Neural progenitor cell (in vitro differentiated cells): ENCODE data around the gene C1orf21. TPM values are rescaled to one million over a fixed set of nuclear protein-coding genes. Genes with fewer than 3 reads are reported as not detected.

ENCODE experiments used
- DNase-seq: peaks from one replicate; pipeline ENCODE4 v3.0.0-alpha.2; 2016; ENCODE audit warnings: low spot score
- H2AFZ ChIP-seq: fragments of 200-600 bp; sonication (generic); replicated peaks from 2 replicates; pipeline ENCODE4 v1.6.1; 2016; ENCODE audit warnings: antibody characterized with exemption
- H3F3A ChIP-seq: fragments of 200-600 bp; sonication (generic); 2 replicates; pipeline ENCODE4 v1.6.1; 2016; ENCODE audit warnings: antibody characterized with exemption, low read depth
- H3K27ac ChIP-seq: fragments of 200-600 bp; sonication (generic); 2 replicates; pipeline ENCODE4 v1.5.1; 2016; ENCODE audit warnings: mild to moderate bottlenecking
- H3K27me3 ChIP-seq: fragments of 200-600 bp; sonication (generic); 2 replicates; pipeline ENCODE4 v1.6.1; 2016; ENCODE audit warnings: mild to moderate bottlenecking, moderate library complexity
- H3K36me3 ChIP-seq: fragments of 200-600 bp; sonication (generic); 2 replicates; pipeline ENCODE4 v1.5.1; 2016
- H3K4me1 ChIP-seq: fragments of 200-600 bp; sonication (generic); 2 replicates; pipeline ENCODE4 v1.6.1; 2016; ENCODE audit warnings: mixed run types
- H3K4me2 ChIP-seq: fragments of 200-600 bp; sonication (generic); 2 replicates; pipeline ENCODE4 v1.6.1; 2016
- H3K4me3 ChIP-seq: fragments of 200-600 bp; sonication (generic); 2 replicates; pipeline ENCODE4 v1.5.1; 2016
- H3K79me2 ChIP-seq: fragments of 200-600 bp; sonication (generic); 2 replicates; pipeline ENCODE4 v1.6.1; 2016; ENCODE audit warnings: low read depth
- H3K9ac ChIP-seq: fragments of 200-600 bp; sonication (generic); 2 replicates; pipeline ENCODE4 v1.6.1; 2016
- H3K9me3 ChIP-seq: fragments of 200-600 bp; sonication (generic); 2 replicates; pipeline ENCODE4 v1.5.1; 2016; ENCODE audit warnings: low read depth
- H4K20me1 ChIP-seq: fragments of 200-600 bp; sonication (generic); 2 replicates; pipeline ENCODE4 v1.6.1; 2016; ENCODE audit warnings: low read depth
- H3K27ac Mint-ChIP-seq: 3 replicates; pipeline ENCODE4 v1.8.0; 2021; ENCODE audit warnings: mixed read lengths
- H3K27me3 Mint-ChIP-seq: 2 replicates; pipeline ENCODE4 v1.8.0; 2022; ENCODE audit warnings: low read depth, mild to moderate bottlenecking, inconsistent platforms, moderate library complexity, mixed read lengths; ENCODE audit not compliant: insufficient read depth
- H3K36me3 Mint-ChIP-seq: 3 replicates; pipeline ENCODE4 v1.8.0; 2021; ENCODE audit warnings: mixed read lengths
- H3K4me1 Mint-ChIP-seq: 3 replicates; pipeline ENCODE4 v1.8.0; 2021; ENCODE audit warnings: mixed read lengths
- H3K4me3 Mint-ChIP-seq: 3 replicates; pipeline ENCODE4 v1.8.0; 2021; ENCODE audit warnings: mild to moderate bottlenecking, moderate library complexity, mixed read lengths
- H3K9me3 Mint-ChIP-seq: 3 replicates; pipeline ENCODE4 v1.8.0; 2020; ENCODE audit warnings: mixed read lengths
- CTCF ChIP-seq: fragments of 200-600 bp; sonication (generic); IDR thresholded peaks from 2 replicates; pipeline ENCODE4 v1.5.1; 2017; ENCODE audit warnings: antibody characterized with exemption, mild to moderate bottlenecking
- EZH2 ChIP-seq: fragments of 200-600 bp; sonication (generic); IDR thresholded peaks from 2 replicates; pipeline ENCODE4 v1.6.1; 2017; ENCODE audit warnings: antibody characterized with exemption, mild to moderate bottlenecking, moderate library complexity
- EZH2phosphoT487 ChIP-seq: fragments of 200-600 bp; sonication (generic); IDR thresholded peaks from 2 replicates; pipeline ENCODE4 v1.6.1; 2017; ENCODE audit warnings: antibody characterized with exemption
- total RNA-seq: library from RNA; depleted of rRNA; stranded (reverse); fragments of >200 nt; gene quantifications from 2 replicates; pipeline ENCODE4 v1.2.3, GENCODE V29; 2015; ENCODE audit warnings: low replicate concordance

C1orf21 gene
- total RNA-seq, 1 donor from 2014 or later: 117 TPM

GRCh38 chr1:184622136-184622823 is 235.5 kb downstream of the C1orf21 start:
- H3K27me3 ChIP-seq: no peaks in the 10 kb centered on the region
- no peak overlapping the region for H3K9ac ChIP-seq
- Mint-ChIP-seq H3K4me1 (no peaks in the 10 kb centered on the region), H3K27me3 (peaks cover 3% of the 10 kb centered on the region), H3K4me3 (no peak overlapping the region), H3K9me3 (no peaks in the 10 kb centered on the region), H3K27ac (no peak overlapping the region), H3K36me3 (peaks cover 12% of the 10 kb centered on the region)
- no peak overlapping the region for H3K4me2 ChIP-seq
- no peak overlapping the region for H3K4me3 ChIP-seq
- no peaks in the 10 kb centered on the region for H3K36me3 ChIP-seq
- peaks cover 4% of the 10 kb centered on the region for H3K4me1 ChIP-seq
- no peaks in the 10 kb centered on the region for H3K79me2 ChIP-seq
- no peaks in the 10 kb centered on the region for H3K9me3 ChIP-seq
- no peak overlapping the region for H3K27ac ChIP-seq
- TF ChIP-seq CTCF: no peak
- TF ChIP-seq EZH2phosphoT487: no peak
- TF ChIP-seq EZH2: no peak
- DNase-seq: no peak
- H4K20me1 ChIP-seq: no peaks in the 10 kb centered on the region
- no peaks in the 10 kb centered on the region for H3F3A ChIP-seq
- no peak overlapping the region for H2AFZ ChIP-seq

GRCh38 chr1:184623404-184623803 is 236.6 kb downstream of the C1orf21 start:
- Histone ChIP-seq H3K79me2 (no peaks in the 10 kb centered on the region), H3K9me3 (no peaks in the 10 kb centered on the region), H3F3A (no peaks in the 10 kb centered on the region), H3K9ac (no peak overlapping the region), H3K4me1 (peaks cover 4% of the 10 kb centered on the region), H3K27me3 (no peaks in the 10 kb centered on the region), H4K20me1 (no peaks in the 10 kb centered on the region), H3K36me3 (no peaks in the 10 kb centered on the region), H2AFZ (no peak overlapping the region), H3K4me2 (no peak overlapping the region), H3K4me3 (no peak overlapping the region), H3K27ac (no peak overlapping the region)
- Mint-ChIP-seq H3K4me3 (no peak overlapping the region), H3K27me3 (peaks cover 3% of the 10 kb centered on the region), H3K27ac (no peak overlapping the region), H3K4me1 (no peaks in the 10 kb centered on the region), H3K36me3 (peaks cover 12% of the 10 kb centered on the region), H3K9me3 (no peaks in the 10 kb centered on the region)
- TF ChIP-seq CTCF (no peak), EZH2phosphoT487 (no peak), EZH2 (no peak)
- no peak for DNase-seq

GRCh38 chr1:184624051-184624450 is 237.2 kb downstream of the C1orf21 start:
- H4K20me1 ChIP-seq: no peaks in the 10 kb centered on the region
- H3K4me2 ChIP-seq: no peak overlapping the region
- DNase-seq: no peak
- H3K9me3 ChIP-seq: no peaks in the 10 kb centered on the region
- no peak for TF ChIP-seq CTCF
- no peak for TF ChIP-seq EZH2
- TF ChIP-seq EZH2phosphoT487: no peak
- no peak overlapping the region for H3K9ac ChIP-seq
- peaks cover 4% of the 10 kb centered on the region for H3K4me1 ChIP-seq
- Mint-ChIP-seq H3K36me3 (peaks cover 12% of the 10 kb centered on the region), H3K4me1 (no peaks in the 10 kb centered on the region), H3K27ac (no peak overlapping the region), H3K9me3 (no peaks in the 10 kb centered on the region), H3K4me3 (no peak overlapping the region), H3K27me3 (peaks cover 3% of the 10 kb centered on the region)
- H2AFZ ChIP-seq: no peak overlapping the region
- no peak overlapping the region for H3K4me3 ChIP-seq
- no peaks in the 10 kb centered on the region for H3K79me2 ChIP-seq
- no peaks in the 10 kb centered on the region for H3F3A ChIP-seq
- no peak overlapping the region for H3K27ac ChIP-seq
- H3K27me3 ChIP-seq: no peaks in the 10 kb centered on the region
- no peaks in the 10 kb centered on the region for H3K36me3 ChIP-seq
